Measurements from ENCODE around the gene PRKAA1.

PRKAA1 gene

DNA sequence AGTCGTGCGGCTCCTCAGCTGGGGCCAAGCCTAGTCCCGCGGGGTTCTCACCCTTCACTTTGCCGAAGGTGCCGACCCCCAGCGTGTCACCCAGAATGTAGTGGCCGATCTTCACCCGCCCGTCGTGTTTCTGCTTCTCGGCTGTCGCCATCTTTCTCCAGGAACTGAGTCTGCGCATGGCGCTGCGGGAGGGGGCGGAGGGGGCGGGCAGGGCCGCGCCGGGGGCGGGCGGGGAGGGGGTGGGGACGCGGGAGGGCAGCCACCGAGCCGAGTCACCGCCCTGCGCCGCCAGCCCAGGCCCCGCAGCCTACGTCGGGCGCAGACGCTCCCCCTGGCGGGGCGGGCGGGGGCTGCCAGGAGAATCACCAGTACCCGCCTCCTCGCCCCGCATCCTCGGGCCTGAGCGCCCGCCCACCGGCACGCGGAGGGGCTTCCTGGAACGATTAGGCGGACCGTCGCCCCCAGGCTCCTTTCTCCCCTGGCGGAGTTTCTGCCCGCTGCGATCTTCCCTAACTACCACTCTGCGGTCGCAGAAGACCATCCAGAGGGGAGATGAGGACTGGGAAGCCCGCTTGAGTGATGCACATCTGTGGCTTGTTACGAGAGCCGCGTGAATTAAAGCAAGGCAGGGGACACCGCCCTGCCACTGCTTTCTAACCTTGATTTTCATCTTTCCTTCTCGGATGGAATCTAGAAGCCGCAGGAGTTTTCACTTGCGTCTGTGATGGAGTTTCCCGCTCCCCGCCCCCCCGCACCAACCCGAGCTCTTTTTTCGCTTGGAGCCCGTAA, at the start of gene PRKAA1:
TSS of gene PRKAA1 (minus strand) at position 363 of the 789 bp plus-strand sequence. CDS start at position 178, 185 bp downstream.
- DNase-seq = peak; percentile 82

DNA sequence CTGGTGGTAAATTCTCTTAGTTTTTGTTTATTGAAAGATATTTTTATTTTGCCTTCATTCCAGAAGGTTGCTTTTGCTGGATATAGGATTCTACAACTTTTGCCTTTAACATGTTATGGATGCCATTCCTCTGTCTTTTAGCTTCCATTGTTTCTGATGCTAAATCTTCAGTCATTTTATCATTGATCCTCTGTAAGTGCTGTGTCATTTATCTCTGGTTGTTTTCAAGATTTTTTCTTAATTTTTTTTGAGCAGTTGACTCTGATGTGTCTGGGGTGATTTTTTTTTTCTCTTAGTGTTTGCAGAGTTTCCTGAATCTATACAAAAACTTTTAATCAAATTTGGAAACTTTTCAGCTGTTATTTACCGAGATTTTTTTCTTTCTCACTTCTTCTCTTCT, 49.4 kb upstream of the PRKAA1 start:
- DNase-seq = no peak

DNA sequence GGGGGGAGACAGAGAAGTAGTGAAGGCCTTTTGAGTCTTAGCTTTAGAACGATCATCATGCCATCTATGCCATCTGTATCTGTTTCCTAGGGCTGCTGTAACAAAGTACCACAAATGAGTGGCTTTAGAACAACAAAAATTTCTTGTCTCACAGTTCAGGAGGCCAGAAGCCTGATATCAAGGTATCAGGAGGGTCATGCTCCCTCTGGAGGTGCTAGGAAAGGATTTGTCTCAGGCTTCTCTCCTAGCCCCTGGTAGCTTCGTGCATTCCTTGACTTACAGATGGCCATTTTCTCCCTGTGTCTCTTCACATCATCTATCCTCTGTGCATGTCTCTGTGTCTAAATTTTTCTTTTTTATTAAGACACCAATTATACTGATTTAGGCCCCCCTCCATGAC, 48.2 kb upstream of the PRKAA1 start:
- DNase-seq = no peak

DNA sequence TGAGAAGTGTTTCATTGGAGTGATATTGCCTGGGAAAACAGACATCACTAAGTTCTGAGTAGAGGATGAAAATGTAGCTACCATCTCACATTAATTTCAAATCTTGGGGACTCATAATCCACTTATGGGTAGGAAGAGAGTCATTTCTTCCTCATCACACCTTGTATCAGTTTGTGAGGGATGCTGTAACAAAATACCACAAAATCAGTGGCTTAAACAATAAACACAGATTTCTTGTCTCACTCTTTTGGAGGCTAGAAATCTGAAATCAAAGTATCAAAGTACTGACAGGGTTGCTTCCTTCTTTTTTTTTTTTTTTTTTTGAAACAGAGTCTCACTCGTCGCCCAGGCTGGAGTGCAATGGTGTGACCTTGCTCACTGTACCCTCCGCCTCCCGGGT, 46.4 kb upstream of the PRKAA1 start:
- DNase-seq = no peak

DNA sequence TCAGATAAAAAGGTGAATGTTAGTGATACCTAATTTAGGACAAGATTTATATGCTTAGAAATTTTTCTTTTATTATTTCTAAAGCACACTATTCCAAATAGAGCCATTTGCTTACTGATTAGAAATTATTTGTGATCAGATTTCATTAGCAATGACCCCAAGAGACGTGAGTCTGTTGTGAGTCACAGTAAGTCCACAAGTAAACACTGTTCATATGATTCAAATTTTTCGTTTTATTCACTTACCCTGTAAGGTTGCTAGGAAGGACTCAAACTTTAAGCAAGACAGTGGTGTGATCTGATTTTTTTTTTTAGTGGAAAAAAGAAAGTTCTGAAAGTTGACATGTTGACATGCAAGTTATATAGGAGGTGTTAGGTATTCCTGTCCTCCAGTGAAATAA, 44.2 kb upstream of the PRKAA1 start:
- no peak for DNase-seq

DNA sequence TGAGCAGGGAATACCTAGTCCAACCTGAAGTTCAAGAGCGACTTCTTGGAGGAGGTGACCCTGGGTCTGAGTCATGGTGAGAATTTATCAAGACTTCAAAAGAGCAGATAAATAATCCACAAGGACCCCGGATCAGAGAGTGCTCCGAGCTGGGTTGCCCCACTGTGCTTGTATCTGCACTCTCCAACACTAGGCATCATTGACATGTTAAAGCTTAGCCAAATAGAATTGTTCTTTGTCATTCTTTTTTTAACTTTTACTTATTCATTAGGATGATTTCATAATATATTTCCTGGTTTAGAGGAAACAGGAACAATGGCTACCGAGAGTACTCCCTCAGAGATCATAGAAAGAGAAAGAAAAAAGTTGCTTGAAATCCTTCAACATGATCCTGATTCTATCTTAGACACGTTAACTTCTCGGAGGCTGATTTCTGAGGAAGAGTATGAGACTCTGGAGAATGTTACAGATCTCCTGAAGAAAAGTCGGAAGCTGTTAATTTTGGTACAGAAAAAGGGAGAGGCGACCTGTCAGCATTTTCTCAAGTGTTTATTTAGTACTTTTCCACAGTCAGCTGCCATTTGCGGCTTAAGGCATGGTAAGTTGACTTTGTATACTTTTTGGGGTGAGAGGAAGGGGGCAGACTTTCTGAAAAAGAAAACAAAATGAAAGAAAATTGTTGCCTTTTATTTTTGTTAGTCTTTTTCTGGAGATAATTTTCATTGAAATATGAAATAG, 43.1 kb upstream of the PRKAA1 start, which contains the start of gene CARD6:
TSS of gene CARD6 (plus strand) at position 300 of the 738 bp plus-strand sequence. CDS start at position 316, 16 bp downstream.
- no peak for DNase-seq

DNA sequence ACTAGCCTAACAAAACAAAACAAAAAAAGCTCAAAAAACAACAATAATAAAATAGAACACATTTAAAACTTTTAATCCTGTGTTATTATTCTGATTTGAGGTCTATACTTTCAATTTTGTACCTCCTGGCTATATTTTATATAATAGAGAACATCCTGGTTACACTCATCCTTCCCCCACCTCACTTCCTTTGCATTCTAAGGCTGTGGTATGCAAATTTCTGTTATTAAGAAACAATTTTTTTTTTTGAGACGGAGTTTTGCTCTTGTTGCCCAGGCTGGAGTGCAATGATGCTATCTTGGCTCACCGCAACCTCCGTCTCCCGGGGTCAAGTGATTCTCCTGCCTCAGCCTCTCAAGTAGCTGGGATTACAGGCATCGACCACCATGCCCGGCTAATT, 39.9 kb upstream of the PRKAA1 start:
- DNase-seq = no peak

DNA sequence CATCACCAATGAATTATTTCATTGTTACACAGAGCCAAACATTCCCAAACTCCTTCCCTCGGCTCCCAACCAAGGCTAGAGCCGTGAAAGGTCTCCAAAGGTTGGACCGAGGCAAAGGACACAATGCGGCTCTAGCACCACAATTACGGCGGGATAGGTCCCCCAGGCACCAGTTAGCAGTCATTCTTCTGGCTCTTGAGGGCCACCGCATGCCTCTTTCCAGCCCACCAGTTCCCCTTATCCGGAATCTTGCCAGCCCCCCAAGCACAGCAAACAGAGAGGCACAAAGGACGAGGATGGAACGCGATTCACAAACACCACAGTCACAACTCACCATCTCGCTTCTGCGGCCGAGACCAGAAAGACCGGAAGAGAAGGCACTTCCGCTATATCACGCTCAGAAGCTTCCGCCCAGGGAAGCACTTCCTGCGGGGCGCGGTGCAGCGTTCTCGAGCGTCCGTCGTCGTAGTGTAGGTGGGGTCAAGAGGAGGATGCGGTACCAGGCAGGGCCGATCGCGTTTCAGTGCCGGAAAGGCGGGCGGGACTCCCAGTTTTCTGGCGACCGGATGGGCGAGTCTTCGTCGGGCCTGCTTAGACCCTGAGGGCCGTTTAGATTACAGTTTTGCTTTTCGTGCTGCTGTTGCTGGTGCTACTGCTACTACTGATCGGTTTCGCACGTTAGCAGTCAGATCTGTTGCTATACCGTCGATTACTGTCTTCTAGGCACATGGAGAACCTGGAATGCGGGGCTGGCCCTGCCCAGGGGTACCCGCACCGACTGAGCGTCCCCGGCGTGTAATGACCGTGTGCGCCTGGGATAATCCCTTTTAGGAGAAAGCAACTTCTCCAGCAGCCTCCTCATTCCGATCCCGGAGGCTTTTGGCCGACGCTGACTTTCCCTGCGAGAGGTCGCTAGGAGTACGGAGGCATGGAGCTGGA, 36.9 kb upstream of the PRKAA1 start, which contains the start of gene RPL37:
TSS of gene RPL37 (minus strand) at position 374 of the 939 bp plus-strand sequence. CDS start at position 337, 37 bp downstream.
- peak; percentile 89 for DNase-seq

DNA sequence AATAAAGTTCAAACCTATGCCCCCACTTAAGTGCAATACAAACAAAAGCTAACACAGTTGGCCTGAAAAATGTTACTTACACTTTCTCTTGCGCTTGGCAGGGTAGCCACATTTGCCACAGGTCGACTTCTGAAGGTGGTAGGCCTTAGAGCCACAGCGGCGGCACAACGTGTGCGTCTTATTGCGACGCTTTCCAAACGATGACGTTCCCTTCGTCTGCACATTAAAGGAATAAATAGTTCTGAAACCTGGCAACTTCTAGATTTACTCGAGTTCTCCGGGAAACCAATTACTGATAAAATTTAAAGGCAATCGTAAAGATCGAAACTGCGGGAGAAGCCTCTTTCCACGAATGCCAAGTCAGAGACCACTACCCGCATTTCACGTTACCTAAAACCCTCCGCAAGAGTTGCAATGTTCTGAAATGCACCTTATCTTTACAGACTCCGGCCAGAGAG, 36.2 kb upstream of the PRKAA1 start:
- peak; percentile 2 for DNase-seq

DNA sequence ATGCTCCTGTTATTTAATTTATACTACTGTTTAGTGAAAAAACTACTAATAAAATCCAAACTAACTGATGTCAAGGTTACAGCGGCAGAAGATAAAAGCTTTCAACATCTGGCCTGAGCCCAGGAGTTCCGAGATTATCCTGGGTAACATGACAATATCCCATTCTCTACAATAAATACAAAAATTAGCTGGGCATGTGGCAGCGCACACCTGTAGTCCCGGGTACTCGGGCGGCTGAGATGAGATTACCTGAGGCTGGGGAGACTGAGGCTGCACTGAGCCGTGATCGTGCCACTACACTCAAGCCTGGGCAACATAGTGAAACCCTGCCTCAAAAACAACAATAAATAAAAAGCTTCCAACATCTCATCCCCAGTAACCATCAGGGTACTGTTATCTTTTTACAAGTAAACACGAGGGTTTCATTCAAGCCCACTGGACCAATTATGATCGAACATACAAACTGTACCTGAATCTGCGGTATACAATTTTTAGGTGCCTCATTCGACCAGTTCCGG, 35.6 kb upstream of the PRKAA1 start:
- DNase-seq = no peak

DNA sequence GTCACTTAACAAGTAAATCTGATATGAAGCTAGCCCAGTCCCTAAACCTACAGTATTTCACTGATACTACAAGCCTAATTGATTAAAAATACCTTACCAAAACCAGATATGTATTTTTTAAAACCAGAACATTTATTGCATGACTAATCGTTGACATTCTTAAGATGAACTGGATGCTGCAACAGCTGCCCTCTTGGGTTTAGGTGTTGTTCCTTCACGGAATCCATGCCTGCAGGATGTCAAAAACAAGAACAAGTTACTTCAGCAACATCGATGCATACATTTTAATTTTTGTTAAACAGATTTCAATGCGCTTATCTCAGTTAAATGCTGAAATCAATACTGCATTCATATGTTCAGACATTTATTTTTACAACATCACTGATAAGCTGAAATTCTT, 34.2 kb upstream of the PRKAA1 start:
- DNase-seq = no peak

DNA sequence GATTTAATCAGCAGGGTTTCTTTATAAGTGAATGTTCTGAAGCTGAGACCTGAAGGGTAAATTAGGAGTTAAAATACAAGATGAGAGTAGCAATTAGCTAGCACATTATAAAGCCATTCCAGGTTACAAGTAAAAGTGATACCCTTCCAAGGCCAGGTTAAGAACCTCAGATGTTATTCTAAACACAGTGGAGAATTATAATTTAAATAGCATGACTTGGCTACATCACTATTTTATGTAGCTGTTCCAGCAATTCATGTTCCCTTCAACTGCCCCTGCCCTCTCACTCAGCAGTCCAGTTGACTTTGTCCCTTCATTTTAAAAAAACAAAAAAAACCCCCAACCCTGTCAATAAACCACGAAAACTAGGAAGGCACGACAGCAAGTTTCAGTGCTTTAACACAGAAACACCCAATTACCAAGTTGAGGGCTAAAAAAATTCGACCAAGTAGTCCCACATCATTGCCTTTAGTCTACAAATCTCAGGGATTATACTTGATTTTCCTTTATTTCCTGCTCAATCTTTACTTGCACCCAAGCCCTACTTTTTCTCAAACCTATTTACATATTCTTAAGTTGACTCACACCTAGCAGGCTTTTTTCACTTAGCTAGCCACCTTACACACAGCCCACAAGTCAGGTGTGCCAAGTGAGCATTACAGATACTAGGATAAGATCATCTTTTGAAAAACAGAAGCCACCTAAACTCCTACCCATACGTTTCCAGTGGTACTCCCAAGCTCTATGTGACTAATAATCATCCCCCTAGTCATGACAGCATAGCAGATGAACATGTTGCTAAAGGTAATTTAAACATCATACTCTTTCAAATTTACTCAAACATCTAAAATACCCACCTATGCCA, 33.4 kb upstream of the PRKAA1 start:
- no peak for DNase-seq

DNA sequence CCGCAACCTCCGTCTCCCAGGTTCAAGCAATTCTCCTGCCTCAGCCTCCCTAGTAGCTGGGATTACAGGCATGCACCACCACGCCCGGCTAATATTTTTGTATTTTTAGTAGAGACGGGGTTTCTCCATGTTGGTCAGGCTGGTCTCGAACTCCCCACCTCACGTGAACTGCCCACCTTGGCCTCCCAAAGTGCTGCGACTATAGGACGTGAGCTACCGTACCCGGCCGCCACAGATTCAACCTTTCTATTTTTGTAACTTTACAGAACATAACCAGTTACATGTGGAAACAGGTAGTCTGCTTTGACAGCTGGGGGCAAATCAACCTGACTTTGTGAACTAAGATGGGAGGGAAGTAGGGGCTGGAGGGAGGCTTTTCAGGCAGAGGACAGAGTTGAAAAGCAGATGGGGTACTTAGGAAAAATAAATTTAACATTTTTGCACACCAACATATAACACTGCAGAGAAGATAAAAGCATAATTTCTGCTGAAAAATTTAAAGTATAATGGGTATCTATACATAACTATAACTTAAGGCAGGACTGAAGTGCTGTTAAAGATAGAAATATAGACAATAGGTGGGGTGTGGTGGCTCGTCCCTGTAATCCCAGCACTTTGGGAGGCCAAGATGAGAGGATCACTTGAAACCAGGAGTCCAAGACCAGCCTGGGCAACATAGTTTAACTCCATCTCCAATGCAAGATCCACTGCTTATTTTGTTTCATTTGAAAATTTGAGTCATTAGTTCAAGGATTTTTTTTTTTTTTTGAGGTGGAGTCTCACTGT, 31.8 kb upstream of the PRKAA1 start:
- no peak for DNase-seq

DNA sequence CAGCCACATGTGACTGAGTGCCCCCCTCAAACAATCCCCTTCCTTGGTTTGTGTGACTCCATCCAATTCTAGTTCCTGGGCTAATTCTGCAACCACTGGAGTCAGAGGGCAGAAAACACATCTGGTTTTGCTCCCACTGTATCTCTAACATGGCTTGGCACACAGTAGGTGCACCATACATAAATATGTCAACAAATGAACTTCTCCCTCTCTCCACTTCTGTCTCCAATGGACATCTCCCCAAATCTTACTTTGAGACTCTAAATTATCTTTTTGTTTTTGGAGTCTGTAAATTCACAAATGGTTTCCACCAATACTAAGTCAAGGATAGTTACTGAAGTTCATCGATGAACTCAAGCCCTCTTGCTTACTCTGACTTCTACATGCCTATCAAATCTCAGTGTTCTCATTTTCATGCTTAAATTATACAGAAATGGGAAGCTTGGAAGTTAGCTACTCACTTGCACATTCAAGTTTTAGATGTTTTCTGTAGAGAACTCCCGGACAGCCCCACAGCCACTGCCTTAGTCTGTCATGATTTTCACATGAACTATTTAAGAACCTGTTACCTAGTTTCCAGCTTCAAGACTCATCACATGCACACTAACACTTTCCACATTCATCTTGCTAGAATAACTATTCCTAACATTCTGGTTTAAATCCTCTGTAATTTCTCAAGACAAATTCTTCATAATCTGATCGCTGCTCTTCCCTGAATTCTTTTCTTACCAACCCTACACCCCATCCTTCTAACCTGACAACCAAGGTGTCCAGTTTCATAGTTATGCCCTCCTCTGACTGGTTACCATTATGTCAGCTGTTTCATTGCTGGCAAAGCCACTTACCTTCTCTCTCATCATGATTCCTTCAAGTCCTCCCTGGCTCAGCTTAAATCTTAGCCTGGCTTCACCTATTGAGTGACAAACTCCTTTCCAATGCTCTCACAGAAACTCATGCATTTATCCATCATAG, 30.8 kb upstream of the PRKAA1 start:
- no peak for DNase-seq

DNA sequence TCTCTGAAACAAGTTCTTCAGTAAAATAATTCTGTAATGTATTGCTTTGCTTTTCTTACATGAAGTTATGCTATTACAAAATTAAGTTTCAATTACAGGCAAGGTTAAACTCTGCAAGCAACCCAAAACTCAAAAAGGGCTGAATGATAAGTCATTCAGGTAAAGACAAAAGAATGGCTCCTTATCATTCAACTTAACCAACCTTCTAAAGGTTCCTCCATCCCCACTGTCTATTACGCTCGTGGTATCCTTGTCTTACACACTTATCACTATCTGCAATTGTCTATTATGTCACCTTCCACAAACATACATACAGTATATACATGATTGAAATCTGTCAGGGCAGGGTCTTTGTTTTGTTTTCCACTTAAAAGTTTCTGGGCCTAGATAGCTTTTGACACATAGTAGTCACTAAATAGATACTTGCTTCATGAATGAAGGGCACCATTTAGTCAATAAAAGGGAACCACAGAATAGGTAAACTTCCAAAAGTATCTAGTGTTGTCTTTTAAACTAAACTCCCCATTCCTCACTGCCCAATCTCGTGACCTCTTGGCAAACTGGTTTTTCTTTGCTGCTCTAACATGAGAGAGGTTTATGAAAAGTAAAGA, 30.0 kb upstream of the PRKAA1 start:
- DNase-seq = no peak

DNA sequence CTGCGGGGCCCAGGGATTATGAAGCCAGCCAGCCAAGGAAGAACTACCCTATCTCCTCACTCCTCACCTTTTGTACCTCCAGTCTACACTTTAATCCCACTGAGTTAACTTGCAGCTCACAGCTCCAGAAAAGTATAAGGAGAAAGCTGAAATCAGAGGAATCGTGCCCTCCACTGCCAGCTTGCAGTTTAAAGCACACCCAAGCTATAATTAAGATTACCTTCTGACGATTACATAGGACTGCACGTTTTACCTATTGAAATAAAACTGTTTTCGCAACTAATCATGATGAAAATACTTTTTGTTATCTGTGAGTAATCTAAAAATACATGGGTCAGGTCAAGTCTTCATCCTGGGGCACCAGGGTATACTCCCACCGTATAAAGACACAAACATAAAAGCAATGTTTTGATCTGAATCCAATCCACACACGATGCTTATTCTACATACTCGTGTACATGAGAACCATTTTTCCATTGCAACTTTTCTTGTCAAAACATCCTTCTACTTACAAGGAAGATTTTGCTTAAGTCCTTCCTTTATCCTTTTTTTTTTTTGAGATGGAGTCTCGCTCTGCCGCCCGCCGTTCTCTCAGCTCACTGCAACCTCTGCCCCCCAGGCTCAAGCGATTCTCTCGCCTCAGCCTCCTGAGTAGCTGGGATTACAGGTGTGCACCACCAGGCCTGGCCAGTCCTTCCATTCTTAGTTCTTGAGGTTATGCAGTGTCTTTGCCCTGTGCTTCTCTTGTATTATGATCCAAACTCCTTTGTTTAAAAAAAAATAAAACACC, 29.2 kb upstream of the PRKAA1 start:
- DNase-seq = no peak

DNA sequence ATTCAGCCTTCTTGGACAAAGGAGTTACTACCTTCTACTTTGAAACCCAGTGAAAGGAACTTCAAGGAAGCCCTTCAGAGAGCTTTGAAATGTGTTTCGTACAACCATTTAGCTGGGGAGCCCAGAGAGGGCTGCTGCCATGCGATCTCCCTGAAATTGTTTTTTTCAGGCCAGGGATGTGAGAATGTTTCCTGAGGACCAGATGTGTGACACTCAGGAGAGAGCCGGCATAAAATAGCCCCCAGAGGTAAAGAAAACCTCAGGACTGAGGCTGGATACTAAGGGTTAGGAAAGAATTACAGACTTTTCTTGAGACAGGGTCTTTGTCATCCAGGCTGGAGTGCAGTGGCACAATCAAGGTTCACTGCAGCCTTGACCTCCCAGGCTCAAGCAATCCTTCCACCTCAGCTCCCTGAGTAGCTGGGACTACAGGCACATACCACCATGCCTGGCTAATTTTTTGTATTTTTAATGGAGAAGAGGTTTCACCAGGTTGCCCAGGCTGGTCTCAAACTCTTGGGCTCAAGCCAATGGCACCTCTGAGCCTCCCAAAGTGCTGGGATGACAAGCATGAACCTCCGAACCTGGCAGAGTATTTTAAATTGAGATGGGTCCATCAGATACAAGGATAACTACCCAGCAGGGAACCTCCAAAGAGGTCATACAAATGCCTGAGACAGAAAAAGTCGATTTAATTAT, 28.5 kb upstream of the PRKAA1 start:
- DNase-seq = no peak
